SW 1271 (cell line): Measurements from ENCODE around the gene CXCL17.
"Not testable (repeated sequence)": the region's sequence is repeated elsewhere in the genome, so short reads cannot be mapped to it uniquely, and the experiment has no call there.

Experiments
- DNase-seq, 2 experiments: peaks; one replicate each; lab custom pipeline; 2025; lab: John Stamatoyannopoulos, UW

The CXCL17 gene

DNA sequence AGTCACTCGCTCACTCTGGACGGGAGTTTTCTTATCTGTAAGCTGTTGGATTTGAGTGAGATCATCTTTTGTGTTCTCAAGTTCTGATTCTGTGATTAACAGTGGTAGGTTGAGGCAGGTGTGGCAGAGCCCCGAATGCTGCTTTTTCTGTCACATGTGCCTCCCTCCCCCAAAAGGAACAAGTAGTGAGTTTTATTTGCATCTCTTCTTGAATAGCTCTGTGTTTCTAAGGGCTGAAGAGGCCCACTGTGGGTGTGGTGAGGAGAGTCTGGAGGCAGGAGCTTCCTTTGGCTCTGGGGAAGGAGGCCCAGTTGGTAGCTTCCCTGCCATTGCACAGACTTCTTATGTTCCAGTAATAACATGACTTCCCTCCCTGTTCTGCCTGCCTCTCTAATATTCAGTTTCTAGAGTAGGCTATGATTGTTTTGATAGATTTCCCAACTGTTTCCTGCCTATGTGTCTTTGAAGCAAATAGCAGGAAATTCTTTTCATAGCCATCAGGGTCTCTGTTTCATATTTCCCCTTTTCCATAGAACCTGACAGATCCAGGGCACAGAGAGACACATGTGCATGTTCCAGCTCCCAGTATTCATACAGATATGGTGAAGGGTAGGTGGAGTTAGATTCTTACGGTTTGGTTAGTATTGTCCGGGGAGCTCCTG, 23.9 kb upstream of the CXCL17 start:
- no peak for DNase-seq

DNA sequence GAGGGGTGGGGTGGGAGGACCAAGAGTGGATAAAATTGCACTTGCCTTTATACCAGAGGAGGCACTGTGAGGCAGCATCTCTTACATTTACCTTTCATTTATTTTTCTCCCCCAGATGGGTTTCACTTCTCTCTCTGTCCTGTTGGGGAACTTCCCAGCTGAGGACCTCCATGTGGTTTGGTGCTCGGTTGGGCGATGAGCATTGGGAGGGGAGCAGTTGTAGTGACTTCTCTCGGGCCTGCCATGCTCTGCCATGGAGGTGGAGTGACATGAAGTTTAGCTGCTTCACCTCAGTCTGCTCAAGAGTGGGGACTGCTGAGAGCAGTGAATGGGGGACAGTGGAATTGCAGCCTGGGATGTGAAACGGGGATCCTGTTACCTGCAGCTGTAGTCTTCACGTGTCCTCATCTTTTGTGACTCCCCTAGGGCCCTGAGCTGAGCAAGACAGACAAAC, 23.1 kb upstream of the CXCL17 start:
- no peak for DNase-seq

DNA sequence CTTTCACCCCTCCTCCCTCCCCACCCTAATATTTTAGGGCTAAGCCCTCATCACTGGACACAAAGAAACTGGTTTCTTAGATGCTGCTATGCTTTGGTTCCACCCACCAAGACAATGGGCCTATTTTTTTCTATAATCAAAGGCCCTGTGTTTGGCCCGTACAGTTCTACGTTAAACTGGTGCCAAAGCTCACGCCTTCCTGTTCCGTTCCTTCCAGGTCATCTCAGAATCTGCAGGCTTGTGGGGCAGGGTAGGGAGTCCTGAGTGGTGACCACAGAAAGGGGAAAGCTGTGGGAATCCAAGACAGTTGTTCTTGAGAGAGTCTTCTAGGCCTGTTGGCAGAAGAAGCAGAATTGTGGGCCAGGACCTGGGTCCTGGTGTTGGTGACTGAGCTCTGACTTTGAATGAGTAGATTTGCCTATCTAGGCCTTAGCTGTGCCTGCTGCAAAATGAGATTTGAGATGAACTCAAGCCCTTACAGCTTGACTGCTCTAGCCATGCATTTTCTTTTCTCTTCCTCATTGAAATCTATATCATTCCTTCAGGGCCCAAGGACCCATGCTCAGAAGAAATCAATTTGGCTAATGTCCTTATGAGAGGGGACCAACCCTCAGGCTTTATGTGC, 19.1 kb upstream of the CXCL17 start:
- DNase-seq = no peak

DNA sequence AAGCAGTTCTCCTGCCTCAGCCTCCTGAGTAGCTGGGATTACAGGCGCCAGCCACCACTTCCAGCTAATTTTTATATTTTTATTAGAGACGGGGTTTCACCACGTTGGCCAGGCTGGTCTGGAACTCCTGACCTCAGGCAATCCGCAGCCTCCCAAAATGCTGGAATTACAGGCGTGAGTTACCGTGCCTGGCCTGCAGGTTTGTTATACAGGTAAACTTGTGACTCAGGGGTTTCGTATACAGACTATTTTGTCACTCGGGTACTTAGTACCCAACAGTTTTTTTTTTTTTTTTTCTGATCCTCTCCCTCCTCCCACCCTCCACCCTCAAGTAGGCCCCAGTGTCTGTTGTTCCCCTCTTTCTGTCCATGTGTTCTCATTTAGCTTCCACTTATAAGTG, 18.5 kb upstream of the CXCL17 start:
- DNase-seq = not testable (repeated sequence)

GRCh38 chr19:42459926-42460325, 17.2 kb upstream of the CXCL17 start:
- no peak for DNase-seq

DNA sequence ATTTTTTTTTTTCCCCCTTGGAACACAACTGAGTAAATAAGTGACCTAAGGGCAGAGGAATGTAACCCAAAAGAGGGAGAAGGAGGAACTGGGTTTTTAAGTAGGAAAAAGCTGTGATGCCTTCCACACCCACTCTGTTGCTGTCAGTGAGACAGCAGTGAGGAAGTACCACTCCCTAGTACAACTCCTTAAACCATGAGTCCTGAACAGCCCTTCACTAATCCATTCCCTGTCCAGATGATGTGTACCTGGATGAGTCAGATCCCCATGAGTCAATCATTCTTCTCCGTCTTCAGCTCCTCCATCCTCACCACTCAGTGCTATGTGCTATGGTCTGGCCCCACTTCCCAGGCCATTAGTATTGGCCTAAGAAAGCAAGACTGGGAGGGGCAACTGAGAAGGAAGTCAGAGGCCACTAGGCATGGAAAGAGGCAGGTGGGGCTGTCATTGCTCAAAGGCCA, 12.9 kb upstream of the CXCL17 start:
- DNase-seq = no peak

- no peak for DNase-seq
Measured at GRCh38 chr19:42455086-42455485, 12.3 kb upstream of the CXCL17 start.

- no peak for DNase-seq
Measured at GRCh38 chr19:42452590-42452989, 9.8 kb upstream of the CXCL17 start.

GRCh38 chr19:42450314-42450934, 7.7 kb upstream of the CXCL17 start:
- DNase-seq = peak in 1 of 2 experiments; percentile 67

- not testable (repeated sequence) for DNase-seq
Measured at GRCh38 chr19:42448306-42448705, 5.6 kb upstream of the CXCL17 start.

DNA sequence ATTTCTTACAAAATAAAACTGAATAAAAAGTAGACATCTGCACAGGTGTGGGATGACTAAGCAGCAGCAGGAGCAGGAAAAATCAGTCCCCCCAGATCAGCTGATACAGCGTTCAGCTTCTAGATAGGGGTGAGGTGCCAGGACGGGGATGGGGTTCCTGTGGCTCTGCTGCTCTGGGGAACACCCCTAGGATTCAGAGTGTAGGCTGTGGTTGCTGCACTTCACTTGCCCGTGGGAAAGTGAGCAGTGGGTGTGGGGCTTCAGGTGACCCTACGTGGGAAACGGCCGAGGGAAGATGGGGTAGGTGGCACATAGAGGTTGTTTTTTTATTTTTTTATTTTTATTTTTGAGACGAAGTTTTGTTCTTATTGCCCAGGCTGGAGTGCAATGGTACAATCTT, 3.2 kb upstream of the CXCL17 start:
- no peak for DNase-seq

DNA sequence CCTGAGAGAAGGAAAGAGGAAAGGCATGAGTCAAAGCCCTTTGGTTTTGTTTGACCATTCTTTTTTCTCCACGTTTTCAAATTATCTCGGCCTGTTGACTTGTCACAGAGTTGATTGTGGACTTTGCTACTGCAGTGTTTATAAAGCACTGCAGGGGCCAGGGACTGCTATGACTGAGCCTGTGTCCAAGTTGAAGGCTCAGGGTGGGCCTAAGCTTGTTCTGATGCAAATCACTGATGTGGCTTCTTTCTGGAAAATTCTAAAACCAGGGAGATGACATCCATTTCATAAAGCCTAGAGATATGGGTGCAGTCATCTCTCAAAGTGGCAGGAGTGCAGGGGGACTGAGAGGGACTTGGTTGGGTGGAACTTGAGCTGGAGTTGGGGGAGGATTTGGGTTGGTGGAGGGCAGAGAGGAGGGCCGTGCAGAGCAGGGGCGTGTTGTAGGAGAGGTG, 1.2 kb upstream of the CXCL17 start:
- no peak for DNase-seq

DNA sequence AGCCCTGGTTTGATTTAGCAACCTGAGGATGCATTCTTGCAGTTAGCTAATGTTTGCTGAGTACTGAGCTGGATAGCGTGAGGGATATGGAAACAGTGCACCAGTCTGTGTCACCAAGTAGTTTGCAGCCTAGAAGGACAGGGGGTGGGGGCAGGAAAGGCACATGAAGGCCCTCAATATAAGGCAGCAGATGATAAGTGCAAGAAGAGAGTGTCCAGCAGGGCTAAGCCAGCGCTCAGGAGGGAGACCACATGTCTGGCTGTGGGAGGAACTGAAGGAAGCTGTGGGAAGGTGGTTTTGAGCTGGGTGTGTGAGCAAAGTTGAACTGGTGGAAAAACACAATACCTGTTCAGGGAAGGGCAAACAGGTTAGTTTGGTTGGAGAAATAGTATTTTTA, 1.7 kb downstream of the CXCL17 start:
- DNase-seq = no peak

- DNase-seq = peak in 1 of 2 experiments; percentile 51
Measured at GRCh38 chr19:42440357-42441048, 2.2 kb downstream of the CXCL17 start.

GRCh38 chr19:42436006-42436405, 6.7 kb downstream of the CXCL17 start:
- no peak for DNase-seq

DNA sequence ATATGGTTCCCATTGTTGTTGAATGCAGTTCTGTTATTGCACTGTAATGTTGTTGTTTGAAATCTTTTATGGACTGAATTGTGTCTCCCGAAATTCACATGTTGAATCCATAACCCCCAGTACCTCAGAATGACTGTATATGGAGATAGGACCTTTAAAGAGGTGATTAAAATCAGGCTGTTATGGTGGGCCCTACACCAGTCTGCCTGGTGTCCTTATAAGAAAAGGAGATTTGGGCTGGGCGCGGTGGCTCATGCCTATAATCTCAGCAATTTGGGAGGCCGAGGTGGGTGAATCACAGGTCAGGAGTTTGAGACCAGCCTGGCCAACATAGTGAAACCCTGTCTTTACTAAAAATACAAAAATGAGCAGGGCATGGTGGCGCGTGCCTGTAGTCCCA, 7.4 kb downstream of the CXCL17 start:
- no peak for DNase-seq

- peak in 1 of 2 experiments; percentile 32 for DNase-seq
Measured at GRCh38 chr19:42433503-42434260, 9.1 kb downstream of the CXCL17 start.

- no peak for DNase-seq
Measured at GRCh38 chr19:42431486-42431885, 11.3 kb downstream of the CXCL17 start.

GRCh38 chr19:42428676-42429075, 14.1 kb downstream of the CXCL17 start:
- no peak for DNase-seq

DNA sequence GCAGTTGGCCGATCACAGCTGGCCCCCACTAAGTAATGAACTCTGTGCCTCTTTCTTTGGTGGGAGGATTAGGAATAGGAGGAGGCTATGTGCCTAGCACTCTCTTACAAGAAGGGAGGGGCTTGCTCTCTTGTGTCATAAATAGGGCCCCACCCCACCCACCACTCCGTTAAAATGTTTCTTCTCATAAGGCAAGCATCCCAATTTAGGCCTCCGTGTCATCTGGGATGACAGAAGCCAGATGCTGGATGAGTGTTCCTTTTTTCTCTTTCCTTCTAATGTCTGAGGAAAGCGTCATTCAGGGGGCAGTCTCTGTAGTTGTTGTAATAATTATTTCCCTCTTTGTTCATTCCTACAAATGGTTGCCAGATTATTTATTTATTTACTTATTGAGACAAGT, 15.4 kb downstream of the CXCL17 start, which contains the start of gene LIPE:
Gene LIPE, minus strand, starts transcription at position 76 of the 400 bp plus-strand sequence. CDS start 239 bp downstream, outside the sequence.
- no peak for DNase-seq

GRCh38 chr19:42426643-42427042, 16.1 kb downstream of the CXCL17 start:
- no peak for DNase-seq

GRCh38 chr19:42424712-42425131, 18.0 kb downstream of the CXCL17 start:
- DNase-seq = no peak
